Stomach (tissue), 4 donors: ENCODE results near the gene PTPN4.

Experiments used
- CTCF ChIP-seq, 7 experiments: fragments of 450-650 bp in 4 of 7; fragments of 200-600 bp in 3 of 7; sonication (generic) in 3 of 7; IDR thresholded peaks; one replicate each; pipeline ENCODE4 v1.5.1; 2016 to 2019; ENCODE audit warnings: antibody characterized with exemption in 7 of 7, control low read depth in 2 of 7, mild to moderate bottlenecking in 1 of 7
- POLR2AphosphoS5 ChIP-seq, 3 donors: sonication (generic); formaldehyde crosslinking; IDR thresholded peaks; one replicate each; pipeline ENCODE4 v1.6.1; 2016; ENCODE audit warnings: antibody characterized with exemption in 3 of 3

GRCh38 chr2:119910566-119910965, 150.8 kb downstream of the PTPN4 start:
- TF ChIP-seq CTCF (IDR thresholded peaks at IDR 0.05) (no peak), POLR2AphosphoS5 (IDR thresholded peaks at IDR 0.05) (no peak)
